ENCODE data around the gene ACVR2A. TPM values are rescaled to one million over a fixed set of nuclear protein-coding genes. Genes with fewer than 3 reads are reported as not detected.
A peak's percentile ranks its signal among the peaks of the same experiment; 100 is the strongest.

ACVR2A gene
- total RNA-seq, 1 donor: 39.4 TPM

DNA sequence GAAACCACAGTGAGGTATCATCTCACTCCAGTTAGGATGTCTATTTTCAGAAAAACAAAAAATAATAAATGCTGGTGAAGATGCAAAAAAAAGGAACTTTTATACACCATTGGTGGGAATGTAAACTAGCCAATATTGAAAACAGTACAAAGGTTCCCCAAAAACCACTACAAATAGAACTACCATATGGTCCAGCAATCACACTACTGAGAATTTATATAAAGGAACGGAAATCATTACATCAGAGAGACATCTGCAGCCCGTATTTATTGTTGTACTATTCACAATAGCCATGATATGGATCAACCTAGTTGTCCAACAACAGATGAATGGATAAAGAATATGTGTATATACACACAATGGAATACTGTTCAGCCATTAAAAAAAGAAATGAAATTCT, 123.7 kb downstream of the ACVR2A start:
- H3K27ac ChIP-seq (ENCODE audit: low read depth, low read length): no peak overlapping the region
- H3K9me3 ChIP-seq (ENCODE audit: low read depth, low read length): no peaks in the 10 kb centered on the region
- no peaks in the 10 kb centered on the region for H3K27me3 ChIP-seq (ENCODE audit: insufficient read depth, low read length)
- H3K4me1 ChIP-seq (ENCODE audit: insufficient read depth, low read length): no peaks in the 10 kb centered on the region
- no peaks in the 10 kb centered on the region for H3K36me3 ChIP-seq (ENCODE audit: insufficient read depth, low read length)
- H3K4me2 ChIP-seq (ENCODE audit: insufficient read depth, low read length): no peak overlapping the region
- DNase-seq (ENCODE audit: insufficient read length, low spot score, missing footprints): no peak
- no peaks in the 10 kb centered on the region for H4K20me1 ChIP-seq (ENCODE audit: insufficient read depth, low read length)
- TF ChIP-seq, protein P1, sequence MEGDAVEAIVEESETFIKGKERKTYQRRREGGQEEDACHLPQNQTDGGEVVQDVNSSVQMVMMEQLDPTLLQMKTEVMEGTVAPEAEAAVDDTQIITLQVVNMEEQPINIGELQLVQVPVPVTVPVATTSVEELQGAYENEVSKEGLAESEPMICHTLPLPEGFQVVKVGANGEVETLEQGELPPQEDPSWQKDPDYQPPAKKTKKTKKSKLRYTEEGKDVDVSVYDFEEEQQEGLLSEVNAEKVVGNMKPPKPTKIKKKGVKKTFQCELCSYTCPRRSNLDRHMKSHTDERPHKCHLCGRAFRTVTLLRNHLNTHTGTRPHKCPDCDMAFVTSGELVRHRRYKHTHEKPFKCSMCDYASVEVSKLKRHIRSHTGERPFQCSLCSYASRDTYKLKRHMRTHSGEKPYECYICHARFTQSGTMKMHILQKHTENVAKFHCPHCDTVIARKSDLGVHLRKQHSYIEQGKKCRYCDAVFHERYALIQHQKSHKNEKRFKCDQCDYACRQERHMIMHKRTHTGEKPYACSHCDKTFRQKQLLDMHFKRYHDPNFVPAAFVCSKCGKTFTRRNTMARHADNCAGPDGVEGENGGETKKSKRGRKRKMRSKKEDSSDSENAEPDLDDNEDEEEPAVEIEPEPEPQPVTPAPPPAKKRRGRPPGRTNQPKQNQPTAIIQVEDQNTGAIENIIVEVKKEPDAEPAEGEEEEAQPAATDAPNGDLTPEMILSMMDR (IDR thresholded peaks at IDR 0.05; ENCODE audit: extremely low read depth, low read depth, low read length): no peak
- H2AFZ ChIP-seq (ENCODE audit: low read length): no peak overlapping the region
- H3K79me2 ChIP-seq (ENCODE audit: insufficient read depth, low read length): peaks cover 9% of the 10 kb centered on the region
- H3K4me3 ChIP-seq (ENCODE audit: insufficient read depth, low read length): no peak overlapping the region

DNA sequence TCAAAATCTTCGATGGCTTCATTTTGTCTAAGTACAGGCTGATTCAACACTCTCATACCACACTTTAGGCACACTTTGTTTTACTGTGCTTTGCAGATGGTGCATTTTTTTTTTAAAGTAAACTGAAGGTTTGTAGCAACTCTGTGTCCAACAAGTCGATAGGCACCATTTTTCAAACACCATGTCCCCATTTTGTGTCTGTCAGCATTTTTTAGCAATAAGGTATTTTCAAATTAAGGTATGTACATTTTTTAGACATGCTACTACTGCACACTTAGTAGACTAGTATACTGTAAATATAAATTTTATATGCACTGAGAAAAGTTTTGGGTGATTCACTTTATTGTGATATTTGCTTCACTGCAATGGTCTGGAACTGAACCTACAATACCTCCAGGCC, 131.3 kb downstream of the ACVR2A start:
- no peak overlapping the region for H3K4me3 ChIP-seq (ENCODE audit: insufficient read depth, low read length)

DNA sequence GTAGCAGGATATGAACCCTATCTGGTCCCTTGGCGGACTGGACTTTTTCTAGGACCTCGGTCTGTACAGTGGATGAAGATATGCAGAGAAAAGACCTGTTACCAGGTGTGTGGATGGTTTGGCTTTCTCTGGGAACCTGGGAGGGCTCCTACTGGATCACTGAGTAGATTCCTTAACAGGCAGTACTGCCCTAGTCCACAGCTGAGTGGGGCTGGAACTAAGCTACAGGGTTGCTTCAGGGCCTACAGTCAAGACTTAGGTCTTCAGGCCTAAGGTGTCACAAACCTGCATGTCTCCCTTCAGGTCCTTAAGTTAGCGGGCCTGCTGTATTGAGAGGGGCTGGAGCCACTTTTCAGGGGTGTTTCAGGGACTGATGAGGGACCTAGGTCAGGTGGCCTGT, 132.8 kb downstream of the ACVR2A start:
- Histone ChIP-seq H3K27ac (ENCODE audit: low read depth, low read length) (no peak overlapping the region), H4K20me1 (ENCODE audit: insufficient read depth, low read length) (no peaks in the 10 kb centered on the region), H3K4me2 (ENCODE audit: insufficient read depth, low read length) (no peak overlapping the region), H3K27me3 (ENCODE audit: insufficient read depth, low read length) (no peaks in the 10 kb centered on the region), H3K4me1 (ENCODE audit: insufficient read depth, low read length) (no peaks in the 10 kb centered on the region), H3K4me3 (ENCODE audit: insufficient read depth, low read length) (no peak overlapping the region), H2AFZ (ENCODE audit: low read length) (no peak overlapping the region), H3K79me2 (ENCODE audit: insufficient read depth, low read length) (peaks cover 22% of the 10 kb centered on the region), H3K36me3 (ENCODE audit: insufficient read depth, low read length) (no peaks in the 10 kb centered on the region), H3K9me3 (ENCODE audit: low read depth, low read length) (no peaks in the 10 kb centered on the region)
- TF ChIP-seq, protein P1 (IDR thresholded peaks at IDR 0.05; ENCODE audit: extremely low read depth, low read depth, low read length): no peak
- DNase-seq (ENCODE audit: insufficient read length, low spot score, missing footprints): peak; percentile 26

More for the DNA sequence above, 131.3 kb downstream of the ACVR2A start:
- TF ChIP-seq, protein P1 (IDR thresholded peaks at IDR 0.05; ENCODE audit: extremely low read depth, low read depth, low read length): no peak
- H3K27ac ChIP-seq (ENCODE audit: low read depth, low read length): no peak overlapping the region
- no peak overlapping the region for H2AFZ ChIP-seq (ENCODE audit: low read length)
- H3K9me3 ChIP-seq (ENCODE audit: low read depth, low read length): no peaks in the 10 kb centered on the region
- no peaks in the 10 kb centered on the region for H3K27me3 ChIP-seq (ENCODE audit: insufficient read depth, low read length)
- no peaks in the 10 kb centered on the region for H3K36me3 ChIP-seq (ENCODE audit: insufficient read depth, low read length)
- no peaks in the 10 kb centered on the region for H3K4me1 ChIP-seq (ENCODE audit: insufficient read depth, low read length)
- no peak for DNase-seq (ENCODE audit: insufficient read length, low spot score, missing footprints)
- H3K79me2 ChIP-seq (ENCODE audit: insufficient read depth, low read length): peaks cover 21% of the 10 kb centered on the region
- H4K20me1 ChIP-seq (ENCODE audit: insufficient read depth, low read length): no peaks in the 10 kb centered on the region
- H3K4me2 ChIP-seq (ENCODE audit: insufficient read depth, low read length): no peak overlapping the region

Small RNAs within 50 kb of the gene (small RNA-seq; reads per million reads assigned to genes)
- not detected for gene RNU6-1275P

Other genes starting within 250 kb of the ACVR2A start
- gene ORC4, start 175.7 kb downstream of the ACVR2A start, total RNA-seq: 22.4 and 24.8 TPM in 2 replicates
- 22.4 and 29.8 TPM in 2 replicates for gene MBD5, start 176.1 kb downstream of the ACVR2A start, total RNA-seq

All from osteoblast (primary cell).